H4 (cell line): ENCODE measurements around the gene GPR78. TPM values are rescaled to one million over a fixed set of nuclear protein-coding genes. Genes with fewer than 3 reads are reported as not detected.

ENCODE experiments used
- DNase-seq: peaks from one replicate; pipeline ENCODE4 v3.0.0-alpha.2; 2015; ENCODE audit warnings: low spot score
- total RNA-seq: library from RNA; depleted of rRNA; stranded (reverse); fragments of >200 nt; shearing (Covaris generic); gene quantifications from 2 replicates; pipeline ENCODE4 v1.2.3, GENCODE V29; 2014

The GPR78 gene
- total RNA-seq, 1 experiment from 2014 or later: not detected

DNA sequence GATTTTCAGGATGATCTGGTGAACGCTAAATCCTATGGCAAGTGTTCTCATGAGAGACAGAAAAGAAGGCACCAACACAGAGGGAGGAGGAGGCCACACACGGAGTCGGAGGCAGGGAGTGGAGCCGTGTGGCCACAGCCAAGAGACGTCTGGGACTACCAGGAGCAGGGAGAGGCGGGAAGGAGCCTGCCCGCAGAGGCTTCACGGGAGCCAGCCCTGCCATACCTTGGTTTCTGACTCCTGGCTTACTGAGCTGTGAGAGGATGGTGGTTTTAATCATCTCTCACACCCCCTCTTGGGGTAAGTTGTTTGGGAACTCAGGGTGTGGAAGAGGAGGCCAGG lies 33.5 kb upstream of the GPR78 start:
- DNase-seq: no peak

DNA sequence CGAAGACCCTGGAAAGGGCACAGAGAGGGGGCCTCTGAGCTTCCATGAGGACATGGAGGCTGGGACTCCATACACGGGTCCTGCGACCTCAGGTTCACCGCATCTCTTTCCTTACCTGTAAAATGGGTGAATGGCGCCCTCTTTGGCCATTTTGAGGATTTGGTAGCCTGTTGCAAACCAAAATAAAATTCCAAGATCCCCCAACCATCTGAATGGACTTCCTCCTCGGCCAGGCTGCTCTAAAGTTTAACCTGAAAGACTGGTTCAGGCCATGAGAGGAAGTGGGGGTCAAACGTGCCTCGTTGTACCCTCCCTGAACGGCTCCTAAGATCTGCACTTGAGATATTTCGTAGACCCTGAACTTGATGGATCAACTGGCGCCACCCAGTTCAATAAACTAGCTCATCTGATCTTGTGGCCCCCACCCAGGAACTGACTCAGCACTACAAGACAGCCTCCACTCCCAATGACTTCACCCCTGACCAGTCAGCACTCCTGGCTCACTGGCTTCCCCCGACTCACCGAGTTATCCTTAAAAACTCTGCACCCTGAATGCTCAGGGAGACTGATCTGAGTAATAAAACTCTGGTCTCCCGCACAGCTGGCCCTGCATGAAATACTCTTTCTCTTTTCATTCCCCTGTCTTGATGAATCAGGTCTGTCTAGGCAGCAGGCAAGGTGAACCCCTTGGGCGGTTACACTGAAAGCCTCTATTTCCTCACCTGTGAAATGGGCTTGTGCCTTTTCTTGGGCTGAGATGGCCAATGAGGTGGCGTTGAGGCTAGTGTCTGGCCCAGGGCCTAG lies 32.9 kb upstream of the GPR78 start:
- no peak for DNase-seq

- no peak for DNase-seq
Measured at GRCh38 chr4:8547912-8548730, 32.1 kb upstream of the GPR78 start.

- no peak for DNase-seq
Measured at GRCh38 chr4:8548731-8549351, 31.4 kb upstream of the GPR78 start.

DNA sequence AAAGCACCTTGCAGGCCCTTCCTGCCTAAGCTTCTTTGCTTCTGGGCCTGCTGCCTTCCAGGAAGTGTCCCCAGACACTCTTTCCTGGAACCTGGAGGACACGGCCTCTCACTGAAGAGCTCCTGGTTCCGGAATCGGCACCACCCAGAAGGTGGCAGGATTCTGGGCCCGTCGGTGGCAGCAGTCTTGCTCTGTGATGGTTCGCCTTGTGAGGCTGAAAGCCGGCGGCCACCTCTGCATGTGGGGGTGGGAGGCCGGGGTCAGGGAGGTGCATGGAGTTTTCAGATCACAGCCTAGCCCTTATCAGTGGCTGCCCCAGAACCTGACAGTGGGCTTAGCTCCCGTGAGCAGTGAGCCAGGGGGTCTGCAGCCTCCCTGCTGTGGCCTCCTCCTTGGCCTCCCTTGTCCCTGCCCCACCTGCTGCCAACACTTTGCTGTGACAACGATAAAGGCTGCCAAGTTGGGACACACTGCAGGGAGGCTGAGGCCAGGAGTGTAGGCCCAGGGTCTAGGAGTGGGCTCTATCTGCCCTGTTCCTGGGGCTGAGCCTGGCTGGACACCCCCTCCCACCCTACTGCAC lies 30.8 kb upstream of the GPR78 start:
- DNase-seq: no peak

GRCh38 chr4:8550691-8551090 lies 29.5 kb upstream of the GPR78 start:
- DNase-seq: no peak

- DNase-seq: no peak
Measured at GRCh38 chr4:8552024-8552423, 28.2 kb upstream of the GPR78 start.

DNA sequence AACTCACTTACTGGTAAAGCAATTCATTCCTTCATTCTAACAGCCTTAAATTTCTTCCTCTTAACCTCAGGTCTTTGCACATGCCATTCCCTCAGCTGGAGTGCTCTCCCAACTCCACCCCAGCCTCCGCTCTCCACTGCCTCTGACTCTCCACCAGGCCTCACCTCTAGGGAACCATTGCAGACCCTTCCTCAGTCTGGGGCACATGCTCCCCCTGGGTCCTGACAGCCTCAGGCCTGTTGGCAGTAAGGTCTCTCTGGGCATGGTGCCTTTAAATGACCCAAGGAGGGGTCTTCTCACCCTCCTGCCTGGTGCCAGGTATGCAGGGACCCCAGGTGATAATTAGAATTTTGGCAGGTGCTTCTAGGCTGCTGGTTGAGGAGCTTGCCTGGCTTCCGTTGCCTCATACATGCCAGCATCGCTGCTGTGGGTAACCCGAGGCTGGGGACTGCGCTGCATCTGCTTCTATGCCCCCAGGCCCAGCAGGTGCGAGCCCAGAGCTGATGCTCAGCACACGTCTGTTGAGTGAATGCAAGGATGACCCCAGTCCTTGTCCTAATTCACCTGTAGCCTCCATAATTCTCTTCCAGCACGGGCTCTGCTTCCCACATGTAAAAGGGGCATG lies 27.5 kb upstream of the GPR78 start:
- DNase-seq: no peak

- no peak for DNase-seq
Measured at GRCh38 chr4:8553216-8553615, 27.0 kb upstream of the GPR78 start.

GRCh38 chr4:8553991-8554405 lies 26.2 kb upstream of the GPR78 start:
- no peak for DNase-seq

DNA sequence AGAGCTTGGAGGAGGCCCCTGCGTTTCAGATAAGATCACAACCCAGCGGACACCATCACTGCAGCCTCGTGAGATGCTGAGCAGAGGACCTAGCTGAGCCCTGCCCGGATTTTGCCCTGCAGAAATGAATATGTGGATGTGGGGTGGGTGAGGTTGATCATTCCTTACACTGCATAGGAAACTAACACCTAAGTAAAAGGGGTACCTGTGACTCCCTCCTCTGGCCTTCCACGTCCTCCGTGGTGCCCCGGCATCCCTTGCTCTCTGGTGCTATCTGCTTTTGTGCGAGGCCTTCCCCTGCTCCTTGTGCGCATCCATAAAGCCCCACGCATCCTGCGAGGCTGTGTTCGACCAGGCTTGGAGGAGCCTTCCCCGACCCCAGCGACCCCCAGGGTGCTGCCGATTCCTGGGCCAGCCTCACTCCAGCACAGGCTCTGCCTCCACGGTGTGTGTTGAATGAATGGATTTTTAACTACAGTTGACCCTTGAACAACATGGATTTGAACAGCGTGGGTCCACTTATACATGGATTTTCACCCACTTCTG lies 25.6 kb upstream of the GPR78 start:
- no peak for DNase-seq

GRCh38 chr4:8555716-8556115 lies 24.5 kb upstream of the GPR78 start:
- no peak for DNase-seq

DNA sequence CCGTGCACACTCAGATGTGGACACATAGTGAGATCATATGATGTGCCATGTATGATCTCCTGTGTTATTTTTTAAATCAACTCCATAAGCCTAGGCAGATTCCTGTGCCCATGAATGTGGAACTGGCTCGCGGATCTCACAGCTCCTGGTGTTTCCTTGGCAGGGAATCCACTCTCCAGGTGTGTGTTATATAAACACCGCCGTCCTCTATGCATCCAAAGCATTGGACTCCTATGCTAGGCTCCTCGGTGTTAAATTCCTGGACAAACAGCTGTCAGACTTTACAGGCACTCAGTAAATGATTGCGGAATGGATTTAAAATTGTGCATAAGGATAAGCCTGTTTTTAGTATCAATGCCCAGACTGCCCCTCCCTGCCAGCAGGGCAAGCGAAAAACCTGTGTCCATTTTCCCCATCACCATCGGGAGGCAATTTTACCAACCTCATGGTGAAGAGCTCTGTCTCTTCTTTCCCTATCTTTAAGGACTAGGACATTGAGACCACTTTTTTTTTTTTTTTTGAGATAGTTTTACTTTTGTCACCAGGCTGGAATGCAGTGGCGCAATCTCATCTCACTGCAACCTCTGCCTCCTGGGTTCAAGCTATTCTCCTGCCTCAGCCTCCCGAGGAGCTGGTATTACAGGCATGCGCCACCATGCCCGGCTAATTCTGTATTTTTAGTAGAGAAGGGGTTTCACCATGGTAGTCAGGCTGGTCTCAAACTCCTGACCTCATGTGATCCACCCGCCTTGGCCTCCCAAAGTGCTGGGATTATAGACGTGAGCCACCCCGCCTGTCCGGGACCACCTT lies 23.6 kb upstream of the GPR78 start:
- no peak for DNase-seq

- no peak for DNase-seq
Measured at GRCh38 chr4:8557151-8558076, 22.8 kb upstream of the GPR78 start.

GRCh38 chr4:8558080-8558960 lies 21.9 kb upstream of the GPR78 start:
- DNase-seq: no peak

DNA sequence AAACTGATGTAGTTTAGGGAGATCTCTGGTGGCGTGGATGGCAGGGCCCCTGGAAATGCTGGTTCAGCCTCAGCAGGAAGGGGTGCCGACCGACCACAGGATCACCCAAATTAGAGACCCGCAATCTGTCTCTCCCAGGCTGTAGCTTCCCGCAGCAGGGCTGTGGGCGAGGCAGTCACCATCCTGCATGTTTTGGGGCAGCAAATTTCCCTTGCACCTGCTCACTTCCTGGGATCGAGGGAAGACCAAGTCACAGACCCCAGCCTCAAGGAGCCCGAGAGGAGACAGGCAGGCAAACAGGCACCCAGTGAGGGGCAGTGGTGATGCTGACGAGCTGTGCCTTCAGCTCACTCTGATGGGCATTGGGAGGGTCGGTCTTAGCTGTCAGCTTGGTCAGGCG lies 21.2 kb upstream of the GPR78 start:
- no peak for DNase-seq

- DNase-seq: no peak
Measured at GRCh38 chr4:8559524-8560264, 20.5 kb upstream of the GPR78 start.
